ENCODE results near the gene FUCA2. TPM values are rescaled to one million over a fixed set of nuclear protein-coding genes. Genes with fewer than 3 reads are reported as not detected.
"Not testable (repeated sequence)": the region's sequence is repeated elsewhere in the genome, so short reads cannot be mapped to it uniquely, and the experiment has no call there.

FUCA2 gene
- total RNA-seq, 1 donor from 2014 or later, result 54.8 TPM

DNA sequence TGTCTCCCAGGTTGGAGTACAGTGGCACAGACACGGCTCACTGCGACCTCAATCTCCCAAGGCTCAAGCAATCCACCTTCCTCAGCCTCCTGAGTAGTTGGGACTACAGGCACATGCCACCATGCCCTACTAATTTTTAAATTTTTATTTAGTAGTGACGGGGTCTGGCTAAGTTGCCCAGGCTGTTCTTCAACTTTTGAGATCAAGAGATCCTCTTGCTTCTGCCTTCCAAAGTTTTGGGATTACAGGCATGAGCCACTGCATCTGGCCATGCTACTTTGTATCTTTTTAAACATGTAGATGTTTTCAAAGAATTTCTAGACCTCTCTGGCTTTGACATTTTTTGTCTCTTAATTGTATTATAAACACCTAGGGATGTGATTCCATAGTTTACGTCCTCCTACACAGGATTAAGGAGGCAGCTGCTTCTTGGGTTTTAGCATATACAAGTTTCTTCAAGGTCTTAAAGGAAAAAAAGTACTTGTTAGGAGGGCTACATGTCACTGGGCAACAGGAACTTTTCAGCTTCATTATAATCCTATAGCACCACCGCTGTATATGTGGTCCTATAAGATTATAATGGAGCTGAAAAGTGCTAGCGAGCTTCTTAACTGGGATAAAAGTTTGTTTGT, 62.3 kb downstream of the FUCA2 start:
- H3K4me3 ChIP-seq (ENCODE audit: low read depth, low read length), result peak overlapping the region; percentile 96
- TF ChIP-seq, protein P1, sequence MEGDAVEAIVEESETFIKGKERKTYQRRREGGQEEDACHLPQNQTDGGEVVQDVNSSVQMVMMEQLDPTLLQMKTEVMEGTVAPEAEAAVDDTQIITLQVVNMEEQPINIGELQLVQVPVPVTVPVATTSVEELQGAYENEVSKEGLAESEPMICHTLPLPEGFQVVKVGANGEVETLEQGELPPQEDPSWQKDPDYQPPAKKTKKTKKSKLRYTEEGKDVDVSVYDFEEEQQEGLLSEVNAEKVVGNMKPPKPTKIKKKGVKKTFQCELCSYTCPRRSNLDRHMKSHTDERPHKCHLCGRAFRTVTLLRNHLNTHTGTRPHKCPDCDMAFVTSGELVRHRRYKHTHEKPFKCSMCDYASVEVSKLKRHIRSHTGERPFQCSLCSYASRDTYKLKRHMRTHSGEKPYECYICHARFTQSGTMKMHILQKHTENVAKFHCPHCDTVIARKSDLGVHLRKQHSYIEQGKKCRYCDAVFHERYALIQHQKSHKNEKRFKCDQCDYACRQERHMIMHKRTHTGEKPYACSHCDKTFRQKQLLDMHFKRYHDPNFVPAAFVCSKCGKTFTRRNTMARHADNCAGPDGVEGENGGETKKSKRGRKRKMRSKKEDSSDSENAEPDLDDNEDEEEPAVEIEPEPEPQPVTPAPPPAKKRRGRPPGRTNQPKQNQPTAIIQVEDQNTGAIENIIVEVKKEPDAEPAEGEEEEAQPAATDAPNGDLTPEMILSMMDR (conservative IDR thresholded peaks at IDR 0.05; ENCODE audit: low read depth, low read length), result no peak
- DNase-seq (ENCODE audit: low read depth), result no peak

DNA sequence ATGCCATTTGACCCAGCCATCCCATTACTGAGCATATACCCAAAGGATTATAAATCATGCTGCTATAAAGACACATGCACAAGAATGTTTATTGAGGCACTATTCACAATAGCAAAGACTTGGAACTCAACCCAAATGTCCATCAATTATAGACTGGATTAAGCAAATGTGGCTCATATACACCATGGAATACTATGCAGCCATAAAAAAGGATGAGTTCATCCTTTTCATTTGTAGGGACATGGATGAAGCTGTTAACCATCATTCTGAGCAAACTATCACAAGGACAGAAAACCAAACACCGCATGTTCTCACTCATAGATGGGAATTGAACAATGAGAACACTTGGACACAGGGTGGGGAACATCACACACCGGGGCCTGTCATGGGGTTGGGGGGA, 63.7 kb downstream of the FUCA2 start:
- not testable (repeated sequence) for H3K4me3 ChIP-seq (ENCODE audit: low read depth, low read length); DNase-seq (ENCODE audit: low read depth)

Other genes starting within 250 kb of the FUCA2 start
- 4.9 and 6.3 TPM in 2 replicates for gene ADAT2, start 61.0 kb downstream of the FUCA2 start, total RNA-seq
- 7.8 and 12.6 TPM in 2 replicates for gene PEX3, start 60.9 kb downstream of the FUCA2 start, total RNA-seq
- 13.8 and 15.9 TPM in 2 replicates for gene PHACTR2, start 166.2 kb upstream of the FUCA2 start, total RNA-seq

Data from epithelial cell of proximal tubule (primary cell).